ENCODE measurements around the gene CLEC9A.

DNA sequence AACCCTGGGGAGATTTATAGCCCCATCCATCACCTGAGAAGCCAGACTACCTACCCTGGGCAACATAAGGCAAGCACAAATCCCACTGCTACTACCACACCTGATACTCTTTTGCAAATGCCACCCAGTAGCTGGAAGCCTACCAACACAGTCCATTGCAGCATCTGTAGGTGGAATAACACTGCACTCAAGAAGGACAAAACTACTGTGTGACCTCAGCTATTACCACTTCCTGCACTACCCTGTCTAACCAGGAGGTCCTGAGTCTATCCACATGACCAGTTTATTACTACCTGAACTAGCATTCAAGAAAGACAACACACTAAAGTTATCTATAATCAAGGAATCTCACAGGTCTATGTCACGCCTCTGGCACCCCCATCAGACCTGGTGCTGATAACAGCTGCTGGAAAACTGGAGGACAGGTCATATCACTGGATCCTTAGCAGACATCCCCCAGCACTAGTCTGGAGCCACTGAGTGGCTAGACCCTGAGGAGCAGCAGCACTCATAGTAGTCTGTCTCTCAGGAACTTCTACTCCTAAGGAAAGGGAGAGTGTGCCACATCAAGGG, 71.3 kb downstream of the CLEC9A start:
- TF ChIP-seq CTCF (IDR thresholded peaks at IDR 0.05 in 8 of 11, conservative IDR thresholded peaks at IDR 0.05 in 3 of 11) (no peak), POLR2A (IDR thresholded peaks at IDR 0.05) (no peak), POLR2AphosphoS5 (IDR thresholded peaks at IDR 0.05) (no peak)
